HL-60 (cell line): ENCODE measurements around the gene NCOA5.

Source experiments
- CTCF ChIP-seq: IDR thresholded peaks from one replicate; pipeline ENCODE4 v1.5.1; 2011; ENCODE audit warnings: low read length, control low read depth, inconsistent platforms; ENCODE audit not compliant: insufficient read depth
- GABPA ChIP-seq: IDR thresholded peaks from 2 replicates; pipeline ENCODE4 v1.6.1; 2012; ENCODE audit warnings: low read depth
- POLR2AphosphoS5 ChIP-seq: IDR thresholded peaks from 2 replicates; pipeline ENCODE4 v1.6.1; 2012; ENCODE audit warnings: low read depth
- REST ChIP-seq: IDR thresholded peaks from 2 replicates; pipeline ENCODE4 v1.6.1; 2012; ENCODE audit warnings: low read depth; ENCODE audit not compliant: insufficient replicate concordance
- SPI1 ChIP-seq: IDR thresholded peaks from 2 replicates; pipeline ENCODE4 v1.6.1; 2012; ENCODE audit warnings: low read depth, mild to moderate bottlenecking, borderline replicate concordance

- TF ChIP-seq CTCF = no peak
- no peak for TF ChIP-seq REST
- TF ChIP-seq GABPA = no peak
- no peak for TF ChIP-seq POLR2AphosphoS5
- no peak for TF ChIP-seq SPI1
Observed at GRCh38 chr20:46037036-46037435, 52.7 kb downstream of the NCOA5 start.
